ENCODE results near the gene SETD4. TPM values are rescaled to one million over a fixed set of nuclear protein-coding genes. Genes with fewer than 3 reads are reported as not detected.

Gene SETD4
- total RNA-seq, 1 donor from 2014 or later: 19.0 TPM

GRCh38 chr21:36082237-36082664 is 21.9 kb upstream of the SETD4 start:
- Histone ChIP-seq H3K27ac (no peak overlapping the region), H3K4me3 (no peak overlapping the region), H3K27me3 (no peaks in the 10 kb centered on the region), H3K4me1 (no peaks in the 10 kb centered on the region), H3K9me3 (no peaks in the 10 kb centered on the region), H3K36me3 (no peaks in the 10 kb centered on the region)
- DNase-seq: no peak
- no peak for TF ChIP-seq CTCF (IDR thresholded peaks at IDR 0.05)
- intact Hi-C loops (cut with DNase I): no loop called here
- ATAC-seq: no peak

GRCh38 chr21:36080386-36080785 is 20.1 kb upstream of the SETD4 start:
- no peaks in the 10 kb centered on the region for H3K27me3 ChIP-seq
- no peak overlapping the region for H3K27ac ChIP-seq
- DNase-seq (no peak), ATAC-seq (no peak)
- no peaks in the 10 kb centered on the region for H3K36me3 ChIP-seq
- no peak overlapping the region for H3K4me3 ChIP-seq
- H3K4me1 ChIP-seq: no peaks in the 10 kb centered on the region
- intact Hi-C loops (cut with DNase I): no loop called here
- TF ChIP-seq CTCF (IDR thresholded peaks at IDR 0.05): no peak
- H3K9me3 ChIP-seq: no peaks in the 10 kb centered on the region

- intact Hi-C loops (cut with DNase I): no loop called here
- no peak for ATAC-seq
Observed at GRCh38 chr21:36079671-36080070, 19.3 kb upstream of the SETD4 start.

GRCh38 chr21:36079010-36079649 is 18.8 kb upstream of the SETD4 start:
- Histone ChIP-seq H3K9me3 (no peaks in the 10 kb centered on the region), H3K36me3 (no peaks in the 10 kb centered on the region), H3K4me1 (no peaks in the 10 kb centered on the region), H3K27me3 (no peaks in the 10 kb centered on the region), H3K4me3 (no peak overlapping the region), H3K27ac (peak overlapping the region; percentile 8)
- DNase-seq: peak; percentile 75
- ATAC-seq: peak; percentile 87
- TF ChIP-seq CTCF (IDR thresholded peaks at IDR 0.05): no peak
- intact Hi-C loops (cut with DNase I): no loop called here

More at GRCh38 chr21:36079671-36080070, 19.3 kb upstream of the SETD4 start:
- no peak for DNase-seq
- H3K36me3 ChIP-seq: no peaks in the 10 kb centered on the region
- H3K27ac ChIP-seq: no peak overlapping the region
- no peak for TF ChIP-seq CTCF (IDR thresholded peaks at IDR 0.05)
- no peaks in the 10 kb centered on the region for H3K4me1 ChIP-seq
- H3K27me3 ChIP-seq: no peaks in the 10 kb centered on the region
- no peaks in the 10 kb centered on the region for H3K9me3 ChIP-seq
- no peak overlapping the region for H3K4me3 ChIP-seq

- ATAC-seq: peak; percentile 17
Observed at GRCh38 chr21:36077758-36078157, 17.4 kb upstream of the SETD4 start.

More at GRCh38 chr21:36077758-36078157, 17.4 kb upstream of the SETD4 start:
- Histone ChIP-seq H3K4me3 (no peak overlapping the region), H3K27me3 (no peaks in the 10 kb centered on the region), H3K9me3 (no peaks in the 10 kb centered on the region), H3K4me1 (no peaks in the 10 kb centered on the region), H3K27ac (no peak overlapping the region), H3K36me3 (no peaks in the 10 kb centered on the region)
- intact Hi-C loops (cut with DNase I): no loop called here
- no peak for DNase-seq
- TF ChIP-seq CTCF (IDR thresholded peaks at IDR 0.05): no peak
